DMS153 treated with DMSO at 0.1 percent for 48 hours (cell line): Measurements from ENCODE around the gene TCP11.

ENCODE experiments used
- DNase-seq: peaks from one replicate; lab custom pipeline; 2025; ENCODE audit not compliant: unreplicated experiment; lab: John Stamatoyannopoulos, UW

The TCP11 gene

DNA sequence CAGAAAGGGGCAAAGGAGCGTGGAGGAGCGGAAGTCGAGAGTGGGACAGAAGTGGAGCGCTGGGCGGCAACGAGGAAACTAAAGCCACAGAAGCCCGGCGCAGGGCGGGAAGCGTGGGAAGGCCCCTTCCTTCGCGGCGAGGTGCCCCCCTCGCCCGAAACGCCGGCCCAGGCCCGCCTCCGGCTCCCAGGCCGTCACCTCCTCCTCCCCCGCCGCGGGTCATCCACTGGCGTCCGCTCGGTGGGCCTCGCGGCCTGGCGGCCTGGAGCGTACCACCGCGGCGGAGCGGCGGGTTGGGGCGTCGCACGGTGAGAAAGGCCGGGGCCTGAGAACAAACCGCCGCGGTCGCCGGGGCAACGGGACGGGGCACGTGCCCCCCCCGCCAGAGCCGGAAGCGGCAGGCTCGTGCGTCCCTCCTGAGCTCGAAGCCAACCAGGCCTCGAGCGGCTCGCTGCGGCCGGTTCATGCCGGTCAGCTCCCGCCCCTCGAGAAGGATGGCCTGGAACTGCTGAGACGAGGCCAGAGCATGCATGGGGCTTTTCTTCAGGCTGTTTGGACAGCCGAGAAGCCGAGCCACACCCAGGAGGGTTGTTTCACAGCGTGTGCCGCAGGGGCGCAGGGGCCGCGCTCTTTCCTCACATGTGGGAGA lies at the start of gene TCP11:
TCP11 (minus strand) TSS at position 333 of the 649 bp plus-strand sequence. CDS start 469 bp downstream, outside the sequence.
- DNase-seq, result no peak

DNA sequence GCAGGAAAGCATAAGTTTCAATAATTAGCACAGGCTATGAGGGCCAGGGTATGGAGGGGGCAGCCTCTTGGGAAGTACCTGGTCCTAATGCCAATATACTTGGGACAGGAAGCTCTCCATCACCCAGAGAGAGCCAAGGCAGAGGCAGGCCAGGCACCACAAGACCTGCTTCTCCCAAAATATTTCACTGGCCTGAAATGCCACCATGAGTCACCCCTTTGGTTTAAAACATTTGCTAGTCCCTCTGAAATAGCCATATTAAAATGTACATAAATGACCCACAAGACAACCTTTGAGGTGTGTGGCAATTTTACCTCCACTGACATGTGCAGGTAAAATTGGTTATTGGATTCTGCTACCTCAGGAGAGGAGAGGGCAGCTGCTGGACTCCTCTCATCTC lies 49.2 kb upstream of the TCP11 start:
- no peak for DNase-seq

DNA sequence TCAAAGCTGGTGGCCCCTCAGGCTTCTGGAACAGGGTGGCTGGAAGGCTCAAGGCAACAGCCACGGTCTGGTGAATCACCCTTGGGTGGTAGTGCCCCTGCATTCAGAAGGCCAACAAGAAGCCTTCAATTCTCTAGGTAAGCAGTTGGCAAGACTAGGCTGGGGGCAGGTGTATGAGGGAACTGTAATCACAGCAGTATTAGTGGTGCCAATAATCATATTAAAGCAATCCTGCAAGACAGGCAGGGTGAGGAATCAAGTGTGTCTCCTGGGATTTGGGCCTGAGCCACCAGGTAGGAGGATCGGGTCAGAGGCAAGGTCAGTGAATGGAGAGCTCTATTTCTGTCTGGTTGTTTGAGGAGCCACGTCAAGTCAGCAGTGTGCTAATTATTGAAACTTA lies 47.7 kb upstream of the TCP11 start:
- no peak for DNase-seq

- DNase-seq, result no peak
Measured at GRCh38 chr6:35186571-35186970, 45.4 kb upstream of the TCP11 start.

- no peak for DNase-seq
Measured at GRCh38 chr6:35185971-35186370, 44.8 kb upstream of the TCP11 start.

DNA sequence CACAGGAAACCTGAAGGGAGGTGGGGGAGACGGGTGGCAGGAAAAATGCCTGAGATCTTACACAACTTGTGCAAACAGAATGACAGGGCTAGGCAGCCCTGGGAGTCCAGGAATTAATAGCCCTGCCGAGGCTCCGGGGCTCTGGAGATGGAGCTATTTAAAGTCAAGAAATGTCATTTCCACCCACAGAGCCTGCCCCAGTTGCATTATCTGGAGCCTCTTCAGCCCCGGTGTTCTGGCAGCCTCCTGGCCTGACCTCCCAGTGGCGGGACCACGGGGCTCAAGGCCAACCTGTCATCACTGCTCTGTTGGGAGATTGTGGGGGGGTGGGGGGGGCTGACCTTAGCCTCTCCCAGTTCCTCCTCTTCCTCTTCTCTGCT lies 44.2 kb upstream of the TCP11 start:
- no peak for DNase-seq

DNA sequence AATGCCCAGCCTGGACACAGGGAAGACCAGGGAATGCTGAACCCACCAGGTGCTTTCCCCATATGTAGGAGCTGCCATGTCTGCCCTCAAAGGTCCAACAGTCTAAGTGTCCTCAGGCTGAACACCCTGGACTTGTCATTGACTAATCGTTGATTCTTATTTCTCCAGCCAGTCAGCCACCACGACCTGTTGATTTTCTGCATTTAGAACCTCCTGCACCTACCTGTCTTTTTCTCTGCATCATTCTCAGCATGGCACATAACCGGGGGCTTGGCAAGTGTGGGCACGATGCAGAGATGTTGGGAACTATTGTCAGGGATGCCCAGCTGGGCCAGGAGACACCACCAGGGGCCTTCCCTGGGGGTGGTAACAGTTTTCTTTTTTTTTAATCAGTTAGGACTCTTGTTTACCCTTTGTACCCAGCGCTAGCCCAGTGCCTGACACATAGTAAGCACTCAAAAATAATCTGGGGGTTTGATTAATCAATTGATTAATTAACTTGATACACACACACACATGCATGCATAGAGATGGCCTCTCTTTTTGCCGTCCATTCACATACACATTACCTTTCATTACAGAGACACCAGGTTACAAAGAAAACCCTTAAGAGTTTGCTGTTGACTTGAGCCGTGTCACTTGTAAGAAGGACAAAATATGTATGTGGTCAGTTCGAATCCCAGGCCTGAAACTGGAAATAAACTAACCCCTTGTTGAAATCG lies 43.6 kb upstream of the TCP11 start:
- no peak for DNase-seq

DNA sequence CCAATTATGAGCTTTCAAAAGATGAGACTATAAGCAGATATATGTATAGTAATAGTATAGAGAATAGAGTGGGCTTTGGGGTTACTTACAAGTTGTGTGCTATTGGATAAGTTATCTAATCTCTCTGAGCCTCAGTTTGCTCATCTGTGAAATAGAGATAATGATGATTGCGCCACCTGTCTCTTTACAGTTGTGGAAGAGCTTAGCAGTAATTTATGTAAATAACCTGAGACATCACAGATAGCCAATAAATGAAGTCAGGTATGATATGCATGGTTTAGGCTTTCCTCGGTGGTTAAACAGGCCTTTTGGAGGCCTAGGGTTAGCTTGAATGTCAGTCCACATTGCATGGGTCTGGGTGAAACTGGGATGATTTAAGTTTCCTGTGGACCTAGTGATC lies 42.8 kb upstream of the TCP11 start:
- DNase-seq, result no peak

DNA sequence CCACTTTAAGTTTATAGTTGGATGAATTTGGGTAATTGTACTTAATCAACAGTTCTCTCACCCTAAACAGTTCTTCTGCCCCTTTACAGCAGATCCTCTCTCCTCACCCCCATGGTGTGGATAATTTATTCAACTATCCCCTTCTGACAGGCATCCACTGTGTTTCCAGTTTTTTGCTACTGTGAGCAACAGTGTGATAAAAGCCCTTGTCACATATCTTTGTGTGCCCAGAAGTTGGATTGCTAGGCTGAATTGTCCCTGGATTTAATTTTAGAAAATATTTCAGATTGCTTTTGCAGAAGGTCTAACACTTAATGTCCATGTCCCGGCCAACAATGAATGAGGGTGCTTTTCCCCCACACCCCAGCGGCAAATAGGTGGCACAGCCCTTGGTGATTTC lies 42.1 kb upstream of the TCP11 start:
- DNase-seq, result no peak

GRCh38 chr6:35181933-35182612 lies 40.9 kb upstream of the TCP11 start:
- no peak for DNase-seq

- no peak for DNase-seq
Measured at GRCh38 chr6:35181308-35181932, 40.3 kb upstream of the TCP11 start.

DNA sequence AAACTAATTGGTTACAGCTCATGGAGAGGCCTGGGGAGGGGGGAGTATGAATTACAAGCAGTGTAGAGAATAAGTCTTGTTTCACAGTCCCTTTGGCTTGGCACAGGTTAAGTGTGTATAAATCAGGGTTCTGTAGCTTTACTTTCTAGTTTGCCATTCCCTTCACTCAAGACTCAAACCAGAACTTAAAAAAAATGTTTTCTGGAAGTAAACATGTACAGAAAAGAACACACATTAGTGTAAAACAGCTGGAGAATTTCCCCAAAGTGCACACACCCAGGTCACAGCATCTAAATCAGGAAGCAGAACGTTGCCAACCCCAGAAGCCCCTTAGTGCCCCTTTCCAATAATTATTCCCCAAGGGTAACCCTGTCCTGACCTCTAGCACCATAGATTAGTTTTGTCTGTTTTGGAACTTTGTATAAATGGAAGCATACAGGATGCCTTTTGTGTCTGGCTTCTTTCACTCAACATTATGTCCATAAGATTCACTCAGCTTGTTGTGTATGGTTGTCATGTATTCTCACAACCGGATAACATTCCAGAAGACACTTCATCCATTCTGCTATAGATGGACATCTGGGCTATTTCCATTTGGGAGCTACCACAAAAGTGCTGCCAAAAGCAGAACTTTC lies 38.9 kb upstream of the TCP11 start:
- DNase-seq, result no peak

DNA sequence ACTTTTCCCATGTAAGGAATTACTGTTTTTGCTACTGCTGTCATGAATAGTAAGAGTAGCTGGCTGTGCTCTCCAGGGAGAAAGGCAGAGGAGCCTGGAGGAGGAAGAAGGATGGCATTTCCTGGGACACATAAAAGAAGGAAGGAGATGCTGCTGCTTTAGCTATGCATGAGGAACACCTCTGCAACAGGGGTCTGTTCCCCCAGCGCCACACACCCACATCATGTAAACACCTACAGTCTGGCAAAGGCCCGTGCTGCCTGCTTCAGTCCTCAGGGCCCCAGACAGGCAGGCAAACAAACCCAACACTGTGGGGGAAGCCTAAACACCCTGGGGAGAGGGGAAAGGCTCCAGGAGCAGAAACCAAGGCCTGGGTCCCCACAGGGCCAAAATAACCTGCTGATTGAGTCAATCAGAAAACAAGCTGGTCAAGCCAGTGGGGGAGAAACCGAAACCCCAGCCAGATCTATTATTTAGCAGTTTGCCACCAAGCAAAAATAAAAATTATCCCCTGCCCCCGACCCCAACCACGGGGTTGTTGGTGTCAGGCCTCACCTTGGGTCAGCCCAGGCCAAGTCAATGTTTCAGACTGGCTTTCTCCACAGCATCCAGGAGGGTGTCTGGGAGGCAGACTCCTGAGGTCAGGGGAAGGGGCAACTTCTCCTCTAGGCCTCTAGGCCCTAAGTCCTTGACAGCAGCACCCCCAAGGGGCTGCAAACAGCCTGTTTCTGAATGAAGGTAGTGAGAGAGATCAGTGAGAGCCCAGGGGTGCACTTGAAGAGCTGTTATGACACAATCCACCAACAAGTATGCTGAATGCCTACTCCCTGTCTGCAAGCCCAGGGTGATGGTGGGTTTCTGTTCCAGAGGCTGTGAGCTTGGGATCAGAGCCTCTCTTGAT lies 38.0 kb upstream of the TCP11 start:
- no peak for DNase-seq

DNA sequence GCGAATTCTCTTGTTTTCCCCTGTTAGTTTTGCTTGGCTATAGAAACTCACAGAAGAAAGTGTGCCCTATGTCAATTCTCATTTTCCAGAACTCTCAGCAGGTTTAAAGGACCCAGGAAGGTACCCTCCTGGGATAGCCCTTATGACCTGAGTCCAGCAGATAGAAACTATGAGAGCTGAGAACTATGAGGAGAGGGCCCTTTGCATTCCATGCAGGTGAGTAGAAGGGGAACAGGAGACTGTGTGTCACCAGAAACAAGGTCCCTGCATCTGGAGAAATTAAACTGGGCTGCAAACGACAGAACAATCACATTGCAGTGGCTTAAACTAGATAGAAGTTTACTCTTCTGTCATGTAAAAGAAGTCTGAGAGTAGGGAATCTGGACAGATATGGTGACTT lies 36.9 kb upstream of the TCP11 start:
- DNase-seq, result no peak

DNA sequence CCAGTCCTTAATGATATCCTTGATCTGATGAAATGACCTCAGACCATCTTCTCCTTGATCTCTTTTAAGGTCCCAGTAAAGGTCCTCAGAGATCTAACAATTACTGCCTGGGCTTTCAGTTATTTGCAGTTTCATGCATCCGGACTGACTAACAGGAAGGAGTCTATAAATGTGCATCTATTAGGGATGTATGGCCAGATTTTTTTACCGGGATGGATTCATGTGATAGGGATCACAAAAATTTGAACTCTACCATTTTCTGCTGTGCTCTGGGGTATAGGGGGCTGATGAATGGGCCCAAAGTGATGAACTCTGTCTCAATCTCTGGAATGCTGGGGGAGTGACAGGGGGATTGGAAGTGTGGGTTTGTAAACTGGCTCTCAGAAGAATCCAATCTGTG lies 36.5 kb upstream of the TCP11 start:
- DNase-seq, result no peak

DNA sequence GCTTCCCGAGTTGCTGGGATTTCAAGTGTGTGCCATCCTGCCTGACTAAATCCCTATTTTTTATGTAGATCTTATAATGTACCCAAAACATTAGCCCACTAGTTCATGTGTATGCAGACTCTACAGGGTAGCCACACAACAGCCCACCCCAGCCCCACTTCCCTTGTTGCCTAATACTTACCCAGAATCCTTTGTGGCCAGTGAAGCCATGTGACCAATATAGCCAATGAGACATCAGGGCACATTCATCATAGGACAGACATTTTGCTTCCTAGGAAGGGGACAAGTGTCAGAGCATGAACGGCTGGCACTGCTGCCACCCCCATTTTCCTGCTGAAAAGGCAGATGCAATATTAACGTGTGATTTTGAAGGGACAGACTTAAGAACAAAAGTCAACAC lies 36.0 kb upstream of the TCP11 start:
- DNase-seq, result no peak

GRCh38 chr6:35176301-35177024 lies 35.3 kb upstream of the TCP11 start:
- no peak for DNase-seq

- DNase-seq, result no peak
Measured at GRCh38 chr6:35174501-35174900, 33.4 kb upstream of the TCP11 start.

GRCh38 chr6:35174088-35174434 lies 32.9 kb upstream of the TCP11 start:
- DNase-seq, result no peak
